PC-3 (cell line): ENCODE data around the gene CAMTA1. TPM values are rescaled to one million over a fixed set of nuclear protein-coding genes. Genes with fewer than 3 reads are reported as not detected.

ENCODE experiments used
- ATAC-seq: fragments of 200-7000 bp; cut with Tn5 transposase; 2 replicates; pipeline ENCODE4 v1.9.1; 2020; ENCODE audit warnings: mild to moderate bottlenecking, moderate library complexity
- BruUV-seq: library from RNA; stranded (reverse); fragments of 400-500 nt; replicated peaks from 2 replicates; lab custom pipeline; 2021; lab: Mats Ljungman, UMichigan
- CTCF ChIA-PET: fragments of 300-600 bp; sonication (Branson Sonifier 250); formaldehyde crosslinking; loops from one replicate; lab custom pipeline; 2022; ENCODE audit warnings: antibody characterized with exemption; lab: Charles Lee
- POLR2A ChIA-PET: fragments of 300-600 bp; sonication (Branson Sonifier 250); formaldehyde crosslinking; loops from one replicate; lab custom pipeline; 2022; ENCODE audit warnings: antibody characterized with exemption; ENCODE audit not compliant: unreplicated experiment; lab: Charles Lee
- DNase-seq: peaks from one replicate; pipeline ENCODE4 v3.0.0-alpha.2; 2015
- H2AFZ ChIP-seq: fragments of 300-600 bp; sonication (generic); 2 replicates; pipeline ENCODE4 v1.6.0; 2016; ENCODE audit warnings: antibody characterized with exemption, low read length
- H3F3A ChIP-seq: fragments of 300-600 bp; sonication (generic); one replicate; pipeline ENCODE4 v1.6.0; 2017; ENCODE audit warnings: antibody characterized with exemption, low read length, control low read depth, mild to moderate bottlenecking; ENCODE audit not compliant: unreplicated experiment
- H3K27ac ChIP-seq: fragments of 300-600 bp; sonication (generic); 2 replicates; pipeline ENCODE4 v1.5.1; 2016; ENCODE audit warnings: mild to moderate bottlenecking, low read length
- H3K27me3 ChIP-seq: fragments of 300-600 bp; sonication (generic); 2 replicates; pipeline ENCODE4 v1.6.1; 2016; ENCODE audit warnings: low read length, mixed read lengths
- H3K36me3 ChIP-seq: fragments of 300-600 bp; sonication (generic); 2 replicates; pipeline ENCODE4 v1.6.1; 2016; ENCODE audit warnings: low read depth, mixed run types, low read length, mixed read lengths
- H3K4me1 ChIP-seq: fragments of 300-600 bp; sonication (generic); 2 replicates; pipeline ENCODE4 v1.5.1; 2016; ENCODE audit warnings: low read length; ENCODE audit not compliant: insufficient read depth
- H3K4me2 ChIP-seq: fragments of 300-600 bp; sonication (generic); 2 replicates; pipeline ENCODE4 v1.6.0; 2016; ENCODE audit warnings: low read length
- H3K4me3 ChIP-seq: fragments of 300-600 bp; sonication (generic); 2 replicates; pipeline ENCODE4 v1.5.1; 2016; ENCODE audit warnings: mild to moderate bottlenecking, low read length, mixed read lengths
- H3K79me2 ChIP-seq: fragments of 300-600 bp; sonication (generic); 2 replicates; pipeline ENCODE4 v1.6.1; 2017; ENCODE audit warnings: low read length, mixed read lengths
- H3K9ac ChIP-seq: fragments of 300-600 bp; sonication (generic); 2 replicates; pipeline ENCODE4 v1.6.0; 2016; ENCODE audit warnings: mild to moderate bottlenecking, low read length
- H3K9me2 ChIP-seq: fragments of 300-600 bp; sonication (generic); replicated peaks from 2 replicates; pipeline ENCODE4 v1.6.1; 2016; ENCODE audit warnings: mixed run types, low read length, mixed read lengths
- H3K9me3 ChIP-seq: fragments of 300-600 bp; sonication (generic); 2 replicates; pipeline ENCODE4 v1.6.1; 2016; ENCODE audit warnings: low read length, mixed read lengths
- H4K20me1 ChIP-seq: fragments of 300-600 bp; sonication (generic); 2 replicates; pipeline ENCODE4 v1.6.1; 2016; ENCODE audit warnings: low read length, mixed read lengths
- EZH2 ChIP-seq: fragments of 300-600 bp; sonication (generic); IDR thresholded peaks from one replicate; pipeline ENCODE4 v1.6.1; 2017; ENCODE audit warnings: antibody characterized with exemption, mild to moderate bottlenecking, low read length; ENCODE audit not compliant: unreplicated experiment
- EZH2phosphoT487 ChIP-seq: fragments of 300-600 bp; sonication (generic); IDR thresholded peaks from 2 replicates; pipeline ENCODE4 v1.6.1; 2018; ENCODE audit warnings: mild to moderate bottlenecking, antibody characterized with exemption, low read length, borderline replicate concordance
- intact Hi-C: fragments of 100-400 bp; cut with micrococcal nuclease; formaldehyde crosslinking; loops from 2 replicates; pipeline ENCODE4 v1.9.0; 2023
- total RNA-seq: library from RNA; depleted of rRNA; stranded (reverse); fragments of >200 nt; gene quantifications from 2 replicates; pipeline ENCODE4 v1.2.3, GENCODE V29; 2014
- TF ChIP-seq, protein P1 (sequence below): fragments of 300-600 bp; sonication (generic); conservative IDR thresholded peaks from 2 replicates; pipeline ENCODE4 v1.5.1; 2017; ENCODE audit warnings: antibody characterized with exemption, low read depth, mild to moderate bottlenecking, low read length

Gene CAMTA1
- total RNA-seq, 1 experiment from 2014 or later = 40.8 TPM

GRCh38 chr1:7008975-7009740 is 223.9 kb downstream of the CAMTA1 start:
- Histone ChIP-seq H3K9ac (no peak overlapping the region), H3K4me3 (no peak overlapping the region), H4K20me1 (no peaks in the 10 kb centered on the region), H2AFZ (no peak overlapping the region), H3K9me2 (no peaks in the 10 kb centered on the region), H3K4me1 (no peaks in the 10 kb centered on the region), H3K4me2 (no peak overlapping the region), H3F3A (no peaks in the 10 kb centered on the region), H3K27me3 (peaks cover 80% of the 10 kb centered on the region), H3K27ac (no peak overlapping the region), H3K36me3 (no peaks in the 10 kb centered on the region), H3K9me3 (no peaks in the 10 kb centered on the region), H3K79me2 (no peaks in the 10 kb centered on the region)
- DNase-seq (no peak), ATAC-seq (no peak)
- CTCF ChIA-PET = no interaction called here
- intact Hi-C loops = no loop called here
- POLR2A ChIA-PET = no interaction called here
- no TSS peak for BruUV-seq
- TF ChIP-seq EZH2phosphoT487 (no peak), EZH2 (no peak)
- TF ChIP-seq, protein P1, sequence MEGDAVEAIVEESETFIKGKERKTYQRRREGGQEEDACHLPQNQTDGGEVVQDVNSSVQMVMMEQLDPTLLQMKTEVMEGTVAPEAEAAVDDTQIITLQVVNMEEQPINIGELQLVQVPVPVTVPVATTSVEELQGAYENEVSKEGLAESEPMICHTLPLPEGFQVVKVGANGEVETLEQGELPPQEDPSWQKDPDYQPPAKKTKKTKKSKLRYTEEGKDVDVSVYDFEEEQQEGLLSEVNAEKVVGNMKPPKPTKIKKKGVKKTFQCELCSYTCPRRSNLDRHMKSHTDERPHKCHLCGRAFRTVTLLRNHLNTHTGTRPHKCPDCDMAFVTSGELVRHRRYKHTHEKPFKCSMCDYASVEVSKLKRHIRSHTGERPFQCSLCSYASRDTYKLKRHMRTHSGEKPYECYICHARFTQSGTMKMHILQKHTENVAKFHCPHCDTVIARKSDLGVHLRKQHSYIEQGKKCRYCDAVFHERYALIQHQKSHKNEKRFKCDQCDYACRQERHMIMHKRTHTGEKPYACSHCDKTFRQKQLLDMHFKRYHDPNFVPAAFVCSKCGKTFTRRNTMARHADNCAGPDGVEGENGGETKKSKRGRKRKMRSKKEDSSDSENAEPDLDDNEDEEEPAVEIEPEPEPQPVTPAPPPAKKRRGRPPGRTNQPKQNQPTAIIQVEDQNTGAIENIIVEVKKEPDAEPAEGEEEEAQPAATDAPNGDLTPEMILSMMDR = no peak

- no peak overlapping the region for H2AFZ ChIP-seq
- H3K4me2 ChIP-seq = no peak overlapping the region
- ATAC-seq (no peak), DNase-seq (no peak)
- ChIA-PET POLR2A (no interaction called here), CTCF (no interaction called here)
- no peaks in the 10 kb centered on the region for H3K36me3 ChIP-seq
- TF ChIP-seq, protein P1 = no peak
- no peak for TF ChIP-seq EZH2
- TF ChIP-seq EZH2phosphoT487 = no peak
- H3K9ac ChIP-seq = no peak overlapping the region
- H4K20me1 ChIP-seq = no peaks in the 10 kb centered on the region
- no peak overlapping the region for H3K4me3 ChIP-seq
- intact Hi-C loops = no loop called here
- no TSS peak for BruUV-seq
- no peaks in the 10 kb centered on the region for H3K9me3 ChIP-seq
- H3K9me2 ChIP-seq = no peaks in the 10 kb centered on the region
- no peaks in the 10 kb centered on the region for H3F3A ChIP-seq
- peaks cover 78% of the 10 kb centered on the region for H3K27me3 ChIP-seq
- H3K4me1 ChIP-seq = no peaks in the 10 kb centered on the region
- H3K27ac ChIP-seq = no peak overlapping the region
- H3K79me2 ChIP-seq = no peaks in the 10 kb centered on the region
Observed at GRCh38 chr1:7009741-7010525, 224.7 kb downstream of the CAMTA1 start.
